Measurements from ENCODE around the gene SLC25A33. TPM values are rescaled to one million over a fixed set of nuclear protein-coding genes. Genes with fewer than 3 reads are reported as not detected.

Gene SLC25A33
- total RNA-seq, 6 experiments from 2014 or later = 3.5 to 26.5 (median 8.2) TPM

- intact Hi-C loops (cut with DNase I) = no loop called here
- Histone ChIP-seq H3K27me3 (no peaks in the 10 kb centered on the region), H3K4me3 (no peak overlapping the region), H3K9me3 (no peaks in the 10 kb centered on the region), H3K27ac (no peak overlapping the region), H3K4me1 (no peaks in the 10 kb centered on the region), H3K36me3 (peaks cover 0 to 12% (median 1%) of the 10 kb centered on the region in 4 donors)
- TF ChIP-seq CTCF (IDR thresholded peaks at IDR 0.05) (no peak), POLR2A (IDR thresholded peaks at IDR 0.05) (no peak)
- DNase-seq = no peak
- ATAC-seq = no peak
- 89% methylated on average over 12 of the region's 42 CpGs for WGBS (ENCODE audit: insufficient coverage, low coverage, low lambda C conversion rate, missing lambda C conversion rate)
Measured at GRCh38 chr1:9603766-9604753, 64.8 kb downstream of the SLC25A33 start.

- intact Hi-C loops (cut with DNase I) = no loop called here
- TF ChIP-seq POLR2A (IDR thresholded peaks at IDR 0.05) (no peak), CTCF (IDR thresholded peaks at IDR 0.05) (no peak)
- peaks cover 0 to 12% (median 1%) of the 10 kb centered on the region in 4 donors for H3K36me3 ChIP-seq
- H3K9me3 ChIP-seq = no peaks in the 10 kb centered on the region
- H3K27me3 ChIP-seq = no peaks in the 10 kb centered on the region
- ATAC-seq (no peak), DNase-seq (no peak)
- H3K4me3 ChIP-seq = no peak overlapping the region
- no peak overlapping the region for H3K27ac ChIP-seq
- 90% methylated on average over 13 of the region's 15 CpGs for WGBS (ENCODE audit: insufficient coverage, low coverage, low lambda C conversion rate, missing lambda C conversion rate)
- no peaks in the 10 kb centered on the region for H3K4me1 ChIP-seq
Measured at GRCh38 chr1:9604836-9605235, 65.6 kb downstream of the SLC25A33 start.

GRCh38 chr1:9605946-9606455, 66.7 kb downstream of the SLC25A33 start:
- no peak overlapping the region for H3K27ac ChIP-seq
- DNase-seq (no peak), ATAC-seq (no peak)
- H3K9me3 ChIP-seq = no peaks in the 10 kb centered on the region
- WGBS (ENCODE audit: insufficient coverage, low coverage, low lambda C conversion rate, missing lambda C conversion rate) = 100% methylated on average over 1 of the region's 14 CpGs
- no peaks in the 10 kb centered on the region for H3K4me1 ChIP-seq
- intact Hi-C loops (cut with DNase I) = no loop called here
- peaks cover 0 to 12% (median 1%) of the 10 kb centered on the region in 4 donors for H3K36me3 ChIP-seq
- no peak overlapping the region for H3K4me3 ChIP-seq
- TF ChIP-seq CTCF (IDR thresholded peaks at IDR 0.05) (no peak), POLR2A (IDR thresholded peaks at IDR 0.05) (no peak)
- H3K27me3 ChIP-seq = no peaks in the 10 kb centered on the region

- H3K36me3 ChIP-seq = peaks cover 0 to 7% (median 0%) of the 10 kb centered on the region in 4 donors
- H3K4me3 ChIP-seq = no peak overlapping the region
- WGBS (ENCODE audit: insufficient coverage, low coverage, low lambda C conversion rate, missing lambda C conversion rate) = 91% methylated on average over 12 of the region's 21 CpGs
- ATAC-seq (no peak), DNase-seq (no peak)
- no peaks in the 10 kb centered on the region for H3K27me3 ChIP-seq
- H3K4me1 ChIP-seq = no peaks in the 10 kb centered on the region
- H3K9me3 ChIP-seq = no peaks in the 10 kb centered on the region
- no peak overlapping the region for H3K27ac ChIP-seq
- TF ChIP-seq POLR2A (IDR thresholded peaks at IDR 0.05) (no peak), CTCF (IDR thresholded peaks at IDR 0.05) (no peak)
- intact Hi-C loops (cut with DNase I) = no loop called here
Measured at GRCh38 chr1:9606458-9606857, 67.2 kb downstream of the SLC25A33 start.

Data from right lobe of liver (tissue), 6 donors.